Ureter (tissue), 1 donor: ENCODE measurements around the gene ISG15. TPM values are rescaled to one million over a fixed set of nuclear protein-coding genes. Genes with fewer than 3 reads are reported as not detected.
"Not testable (repeated sequence)": the region's sequence is repeated elsewhere in the genome, so short reads cannot be mapped to it uniquely, and the experiment has no call there.

Experiments used
- DNase-seq: peaks from one replicate; pipeline ENCODE4 v3.0.0-alpha.2; 2020; ENCODE audit warnings: low spot score
- total RNA-seq: library from RNA; stranded (reverse); gene quantifications from one replicate; pipeline ENCODE4 v1.2.4, GENCODE V29; 2023
- donor health status: DM: yes; HTN: yes; CAD: no.

Gene ISG15
- total RNA-seq, 1 donor from 2014 or later: 14.9 TPM

DNA sequence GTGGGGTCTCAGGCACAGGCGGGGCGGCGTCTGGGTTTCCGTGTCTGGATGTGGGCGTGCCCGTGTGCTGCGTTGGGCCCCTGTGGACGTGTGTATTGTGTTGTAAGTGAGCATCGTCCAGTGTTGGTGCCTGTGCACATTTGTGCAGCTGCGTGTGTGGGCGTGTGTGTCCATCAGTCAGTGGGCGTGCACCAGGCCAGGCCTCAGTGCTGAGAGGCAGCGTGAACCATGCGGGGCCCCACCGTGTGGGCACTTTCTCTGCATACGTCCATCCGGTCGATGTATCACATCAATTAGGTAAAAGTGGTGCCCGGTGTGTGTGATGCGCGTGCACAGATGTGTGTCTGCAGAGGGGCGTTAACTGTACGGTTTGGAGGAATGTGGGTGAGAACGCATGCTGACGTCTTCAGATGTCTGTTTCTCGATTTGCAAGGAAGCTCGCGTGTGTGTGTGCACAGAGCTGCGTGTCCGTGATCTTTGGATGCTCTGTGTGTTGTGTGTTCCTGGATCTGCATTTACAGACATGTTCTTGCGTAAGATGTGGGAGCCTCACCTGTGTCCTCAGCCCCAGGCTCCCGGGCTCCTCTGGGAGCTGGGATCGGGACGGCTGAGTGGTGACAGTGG lies 31.3 kb downstream of the ISG15 start:
- DNase-seq: no peak

DNA sequence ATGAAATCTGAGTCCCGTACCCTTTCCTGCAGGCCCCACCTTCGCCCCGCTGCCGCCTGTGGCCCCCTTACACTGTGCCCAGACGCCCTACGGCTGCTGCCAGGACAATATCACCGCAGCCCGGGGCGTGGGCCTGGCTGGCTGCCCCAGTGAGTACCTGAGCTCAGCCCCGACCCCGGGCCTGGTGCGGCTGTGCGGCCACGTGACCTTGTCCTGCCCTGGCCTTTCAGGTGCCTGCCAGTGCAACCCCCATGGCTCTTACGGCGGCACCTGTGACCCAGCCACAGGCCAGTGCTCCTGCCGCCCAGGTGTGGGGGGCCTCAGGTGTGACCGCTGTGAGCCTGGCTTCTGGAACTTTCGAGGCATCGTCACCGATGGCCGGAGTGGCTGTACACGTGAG lies 31.8 kb downstream of the ISG15 start:
- DNase-seq: no peak

DNA sequence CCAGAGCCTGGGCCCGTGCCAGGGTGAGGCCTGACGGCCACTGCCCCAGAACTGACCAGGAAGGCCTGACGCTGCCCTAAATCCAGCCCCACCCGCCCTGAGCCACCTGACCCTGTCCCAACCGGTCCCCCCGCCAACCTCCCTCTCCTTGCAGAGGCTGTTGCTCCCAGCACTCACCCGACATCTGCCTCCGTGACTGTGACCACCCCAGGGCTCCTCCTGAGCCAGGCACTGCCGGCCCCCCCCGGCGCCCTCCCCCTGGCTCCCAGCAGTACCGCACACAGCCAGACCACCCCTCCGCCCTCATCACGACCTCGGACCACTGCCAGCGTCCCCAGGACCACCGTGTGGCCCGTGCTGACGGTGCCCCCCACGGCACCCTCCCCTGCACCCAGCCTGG lies 32.9 kb downstream of the ISG15 start:
- DNase-seq: no peak

DNA sequence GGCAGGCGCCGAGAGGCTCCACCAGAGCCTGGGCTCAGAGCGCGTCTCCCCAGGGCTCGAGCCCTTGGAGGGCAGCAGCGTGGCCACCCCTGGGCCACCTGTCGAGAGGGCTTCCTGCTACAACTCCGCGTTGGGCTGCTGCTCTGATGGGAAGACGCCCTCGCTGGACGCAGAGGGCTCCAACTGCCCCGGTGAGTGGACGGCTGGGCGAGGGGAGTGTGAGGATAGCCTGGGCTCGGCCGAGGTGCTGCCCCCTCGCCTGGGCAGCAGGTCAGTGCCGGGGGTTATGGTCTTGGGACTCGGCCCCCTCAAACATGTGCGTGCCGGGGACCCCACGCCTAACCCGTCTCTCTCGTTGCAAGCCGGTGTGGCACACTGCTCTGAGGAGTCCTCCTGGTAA lies 33.5 kb downstream of the ISG15 start:
- no peak for DNase-seq

DNA sequence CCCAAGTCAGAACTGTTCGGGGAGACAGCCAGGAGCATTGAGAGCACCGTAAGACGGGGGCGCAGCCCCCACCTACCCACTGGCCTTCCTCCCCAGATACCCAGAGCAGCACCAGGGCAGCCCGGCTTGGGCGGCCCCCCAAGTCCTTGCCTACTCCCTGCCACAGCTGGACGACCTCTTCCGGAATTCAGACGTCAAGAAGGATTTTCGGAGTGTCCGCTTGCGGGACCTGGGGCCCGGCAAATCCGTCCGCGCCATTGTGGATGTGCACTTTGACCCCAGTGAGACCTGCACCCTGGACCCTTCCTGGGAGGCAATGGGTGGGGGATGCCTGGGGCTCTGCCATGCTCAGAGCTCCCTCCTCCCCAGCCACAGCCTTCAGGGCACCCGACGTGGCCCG lies 34.1 kb downstream of the ISG15 start:
- no peak for DNase-seq

DNA sequence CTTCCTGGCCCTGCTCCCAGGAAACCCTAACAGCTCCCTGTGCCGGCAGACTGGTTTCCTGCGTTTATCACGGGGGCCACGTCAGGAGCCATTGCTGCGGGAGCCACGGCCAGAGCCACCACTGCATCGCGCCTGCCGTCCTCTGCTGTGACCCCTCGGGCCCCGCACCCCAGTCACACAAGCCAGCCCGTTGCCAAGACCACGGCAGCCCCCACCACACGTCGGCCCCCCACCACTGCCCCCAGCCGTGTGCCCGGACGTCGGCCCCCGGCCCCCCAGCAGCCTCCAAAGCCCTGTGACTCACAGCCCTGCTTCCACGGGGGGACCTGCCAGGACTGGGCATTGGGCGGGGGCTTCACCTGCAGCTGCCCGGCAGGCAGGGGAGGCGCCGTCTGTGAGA lies 34.7 kb downstream of the ISG15 start:
- no peak for DNase-seq

DNA sequence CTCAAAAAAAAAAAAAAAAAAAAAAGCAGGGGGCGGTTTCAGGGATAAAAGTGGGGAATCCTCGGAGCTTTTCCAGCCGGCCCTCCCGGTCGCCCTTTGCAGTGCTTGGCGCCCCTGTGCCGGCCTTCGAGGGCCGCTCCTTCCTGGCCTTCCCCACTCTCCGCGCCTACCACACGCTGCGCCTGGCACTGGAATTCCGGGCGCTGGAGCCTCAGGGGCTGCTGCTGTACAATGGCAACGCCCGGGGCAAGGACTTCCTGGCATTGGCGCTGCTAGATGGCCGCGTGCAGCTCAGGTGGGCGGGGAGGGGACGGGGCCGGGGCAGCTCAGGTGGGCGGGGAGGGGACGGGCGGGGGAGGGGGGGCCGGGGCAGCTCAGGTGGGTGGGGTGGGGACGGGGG lies 35.5 kb downstream of the ISG15 start:
- no peak for DNase-seq

DNA sequence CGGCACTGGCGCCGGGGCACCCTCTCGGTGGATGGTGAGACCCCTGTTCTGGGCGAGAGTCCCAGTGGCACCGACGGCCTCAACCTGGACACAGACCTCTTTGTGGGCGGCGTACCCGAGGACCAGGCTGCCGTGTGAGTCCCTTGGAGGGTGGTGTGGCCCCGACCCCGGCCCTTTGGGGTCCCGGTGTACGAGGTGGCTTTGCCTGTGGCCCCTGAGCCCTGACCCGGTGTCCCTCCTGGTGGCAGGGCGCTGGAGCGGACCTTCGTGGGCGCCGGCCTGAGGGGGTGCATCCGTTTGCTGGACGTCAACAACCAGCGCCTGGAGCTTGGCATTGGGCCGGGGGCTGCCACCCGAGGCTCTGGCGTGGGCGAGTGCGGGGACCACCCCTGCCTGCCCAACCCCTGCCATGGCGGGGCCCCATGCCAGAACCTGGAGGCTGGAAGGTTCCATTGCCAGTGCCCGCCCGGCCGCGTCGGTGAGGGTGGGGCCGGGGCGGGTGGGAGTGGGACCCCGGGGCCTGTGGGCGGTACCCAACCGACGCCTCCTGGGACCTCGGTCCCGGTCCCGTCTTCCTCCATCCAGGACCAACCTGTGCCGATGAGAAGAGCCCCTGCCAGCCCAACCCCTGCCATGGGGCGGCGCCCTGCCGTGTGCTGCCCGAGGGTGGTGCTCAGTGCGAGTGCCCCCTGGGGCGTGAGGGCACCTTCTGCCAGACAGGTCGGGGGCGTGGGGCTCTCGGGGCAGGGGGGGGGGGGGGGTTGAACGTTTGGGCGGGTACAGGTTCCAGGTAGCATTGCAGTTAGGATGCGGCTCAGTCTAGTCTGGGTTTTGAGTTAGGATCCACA lies 36.2 kb downstream of the ISG15 start:
- DNase-seq: no peak

DNA sequence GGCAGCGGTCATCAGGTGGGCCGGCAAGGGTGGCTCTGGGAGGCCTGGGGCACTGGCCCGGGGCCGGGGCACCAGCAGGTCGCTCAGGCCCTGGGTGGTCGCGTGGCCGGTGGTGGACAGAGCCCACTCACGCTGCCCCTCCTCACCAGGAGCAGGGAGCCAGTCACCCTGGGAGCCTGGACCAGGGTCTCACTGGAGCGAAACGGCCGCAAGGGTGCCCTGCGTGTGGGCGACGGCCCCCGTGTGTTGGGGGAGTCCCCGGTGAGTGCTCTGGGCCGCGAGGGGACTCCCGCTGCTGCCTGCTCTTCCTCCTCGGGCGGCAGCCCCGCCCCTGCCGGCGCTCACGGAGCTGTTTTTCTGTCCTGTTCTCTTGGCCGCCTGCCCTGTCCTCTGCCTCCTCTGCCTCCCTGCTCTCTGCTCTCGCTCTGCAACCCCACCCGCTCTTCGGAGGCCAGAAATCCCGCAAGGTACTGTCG lies 37.3 kb downstream of the ISG15 start:
- DNase-seq: no peak

DNA sequence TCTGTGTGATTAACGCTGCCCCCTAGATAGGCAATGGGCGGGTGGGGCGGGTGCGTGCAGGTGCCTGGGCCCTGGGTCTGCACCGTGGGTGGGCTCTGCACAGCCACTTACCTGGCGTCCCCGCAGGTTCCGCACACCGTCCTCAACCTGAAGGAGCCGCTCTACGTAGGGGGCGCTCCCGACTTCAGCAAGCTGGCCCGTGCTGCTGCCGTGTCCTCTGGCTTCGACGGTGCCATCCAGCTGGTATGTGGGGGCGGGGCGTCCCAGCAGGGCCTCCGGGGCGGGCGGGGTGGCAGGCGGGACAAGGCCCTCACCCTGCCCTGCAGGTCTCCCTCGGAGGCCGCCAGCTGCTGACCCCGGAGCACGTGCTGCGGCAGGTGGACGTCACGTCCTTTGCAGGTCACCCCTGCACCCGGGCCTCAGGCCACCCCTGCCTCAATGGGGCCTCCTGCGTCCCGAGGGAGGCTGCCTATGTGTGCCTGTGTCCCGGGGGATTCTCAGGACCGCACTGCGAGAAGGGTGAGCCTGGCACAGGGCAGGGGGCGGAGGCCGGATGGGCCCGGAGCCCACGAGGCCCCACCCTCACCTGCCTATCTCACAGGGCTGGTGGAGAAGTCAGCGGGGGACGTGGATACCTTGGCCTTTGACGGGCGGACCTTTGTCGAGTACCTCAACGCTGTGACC lies 38.0 kb downstream of the ISG15 start:
- no peak for DNase-seq

DNA sequence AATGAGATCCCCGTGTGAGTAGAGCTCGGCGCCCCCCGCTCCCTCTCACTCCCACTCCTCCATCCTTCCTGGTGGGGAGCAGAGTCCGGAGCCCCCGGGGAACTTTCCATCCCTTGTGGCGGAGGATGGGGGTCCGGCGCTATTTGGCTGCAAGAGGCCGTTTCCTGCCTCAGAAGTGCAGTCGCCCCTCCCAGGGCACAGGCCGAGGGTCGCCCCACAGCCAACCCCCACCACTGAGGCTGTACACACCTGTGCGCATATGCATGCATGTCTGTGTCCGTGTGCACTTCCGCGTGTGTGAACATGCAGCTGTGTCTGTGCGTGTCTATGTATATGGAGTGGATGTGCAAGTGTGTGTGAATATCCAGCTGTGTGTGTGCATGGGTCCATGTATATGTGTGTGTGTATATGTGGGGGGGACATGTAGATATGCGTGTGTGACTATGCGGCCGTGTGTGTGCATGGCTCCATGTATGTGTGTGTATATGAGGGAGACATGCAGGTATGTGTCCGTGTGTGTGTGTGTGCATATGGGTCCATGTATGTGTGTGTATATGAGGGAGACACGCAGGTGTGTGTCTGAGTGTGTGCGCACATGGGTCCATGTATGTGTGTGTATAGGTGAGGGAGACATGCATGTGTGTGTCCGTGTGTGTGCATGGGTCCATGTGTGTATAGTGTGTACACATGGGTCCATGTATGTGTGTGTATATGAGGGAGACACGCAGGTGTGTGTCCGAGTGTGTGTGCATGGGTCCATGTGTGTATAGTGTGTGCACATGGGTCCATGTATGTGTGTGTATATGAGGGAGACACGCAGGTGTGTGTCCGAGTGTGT lies 38.9 kb downstream of the ISG15 start:
- no peak for DNase-seq

DNA sequence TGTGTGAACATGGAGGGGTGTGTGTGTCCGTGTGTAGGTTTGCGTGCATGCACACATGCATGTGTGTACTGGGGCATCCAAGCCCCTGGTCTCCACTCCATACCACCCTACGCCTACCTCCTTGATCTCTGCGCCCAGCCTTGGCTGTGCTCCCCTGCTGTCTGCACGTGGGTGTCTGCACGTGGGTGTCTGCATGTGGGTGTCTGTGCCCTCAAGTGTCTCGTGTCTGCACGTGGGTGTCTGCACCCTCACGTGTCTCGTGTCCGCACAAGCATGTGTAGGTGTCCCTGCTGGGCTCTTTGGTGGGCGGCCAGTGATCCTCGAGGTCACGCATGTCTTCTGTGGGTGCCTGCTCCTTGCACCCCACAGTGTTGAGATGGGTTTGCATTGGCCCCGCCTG lies 39.7 kb downstream of the ISG15 start:
- no peak for DNase-seq

DNA sequence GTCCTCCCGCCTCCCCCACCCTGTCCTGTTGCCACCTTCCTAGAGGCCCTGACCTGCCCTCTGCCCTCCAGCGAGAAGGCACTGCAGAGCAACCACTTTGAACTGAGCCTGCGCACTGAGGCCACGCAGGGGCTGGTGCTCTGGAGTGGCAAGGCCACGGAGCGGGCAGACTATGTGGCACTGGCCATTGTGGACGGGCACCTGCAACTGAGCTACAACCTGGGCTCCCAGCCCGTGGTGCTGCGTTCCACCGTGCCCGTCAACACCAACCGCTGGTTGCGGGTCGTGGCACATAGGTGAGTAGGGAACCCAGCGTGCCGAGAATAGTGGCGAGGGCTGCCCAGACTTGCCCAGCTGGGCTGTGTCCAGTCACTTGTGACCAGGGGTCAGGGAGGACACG lies 40.4 kb downstream of the ISG15 start:
- no peak for DNase-seq

DNA sequence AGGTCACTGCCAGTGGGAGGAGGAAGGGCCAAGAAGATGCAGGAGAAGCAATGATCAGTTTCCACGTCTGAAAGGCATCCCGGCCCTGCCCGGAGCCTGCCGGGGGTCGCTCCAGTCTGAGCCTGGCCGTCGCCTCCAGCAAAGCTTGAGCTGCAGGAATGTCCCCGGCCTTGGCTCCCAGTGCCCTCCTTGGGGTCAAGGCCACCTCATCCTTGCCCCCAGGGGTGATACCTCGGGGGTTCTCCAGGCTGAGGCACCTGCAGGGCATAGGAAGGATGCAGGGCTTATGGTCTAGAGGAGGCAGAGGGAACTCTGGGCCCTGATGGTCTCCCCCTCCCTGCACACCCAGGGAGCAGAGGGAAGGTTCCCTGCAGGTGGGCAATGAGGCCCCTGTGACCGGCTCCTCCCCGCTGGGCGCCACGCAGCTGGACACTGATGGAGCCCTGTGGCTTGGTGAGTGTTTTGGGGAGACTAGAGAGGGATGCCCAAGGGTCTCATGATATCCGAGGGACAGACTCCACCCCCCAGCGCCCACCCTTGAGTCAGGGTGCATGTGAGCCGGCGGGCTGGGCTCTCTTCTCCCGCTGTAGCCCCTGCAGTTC lies 40.9 kb downstream of the ISG15 start:
- DNase-seq: no peak

DNA sequence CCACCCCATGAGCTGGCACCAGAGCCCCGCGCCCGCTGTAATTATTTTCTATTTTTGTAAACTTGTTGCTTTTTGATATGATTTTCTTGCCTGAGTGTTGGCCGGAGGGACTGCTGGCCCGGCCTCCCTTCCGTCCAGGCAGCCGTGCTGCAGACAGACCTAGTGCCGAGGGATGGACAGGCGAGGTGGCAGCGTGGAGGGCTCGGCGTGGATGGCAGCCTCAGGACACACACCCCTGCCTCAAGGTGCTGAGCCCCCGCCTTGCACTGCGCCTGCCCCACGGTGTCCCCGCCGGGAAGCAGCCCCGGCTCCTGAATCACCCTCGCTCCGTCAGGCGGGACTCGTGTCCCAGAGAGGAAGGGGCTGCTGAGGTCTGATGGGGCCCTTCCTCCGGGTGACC lies 41.7 kb downstream of the ISG15 start:
- DNase-seq: no peak

DNA sequence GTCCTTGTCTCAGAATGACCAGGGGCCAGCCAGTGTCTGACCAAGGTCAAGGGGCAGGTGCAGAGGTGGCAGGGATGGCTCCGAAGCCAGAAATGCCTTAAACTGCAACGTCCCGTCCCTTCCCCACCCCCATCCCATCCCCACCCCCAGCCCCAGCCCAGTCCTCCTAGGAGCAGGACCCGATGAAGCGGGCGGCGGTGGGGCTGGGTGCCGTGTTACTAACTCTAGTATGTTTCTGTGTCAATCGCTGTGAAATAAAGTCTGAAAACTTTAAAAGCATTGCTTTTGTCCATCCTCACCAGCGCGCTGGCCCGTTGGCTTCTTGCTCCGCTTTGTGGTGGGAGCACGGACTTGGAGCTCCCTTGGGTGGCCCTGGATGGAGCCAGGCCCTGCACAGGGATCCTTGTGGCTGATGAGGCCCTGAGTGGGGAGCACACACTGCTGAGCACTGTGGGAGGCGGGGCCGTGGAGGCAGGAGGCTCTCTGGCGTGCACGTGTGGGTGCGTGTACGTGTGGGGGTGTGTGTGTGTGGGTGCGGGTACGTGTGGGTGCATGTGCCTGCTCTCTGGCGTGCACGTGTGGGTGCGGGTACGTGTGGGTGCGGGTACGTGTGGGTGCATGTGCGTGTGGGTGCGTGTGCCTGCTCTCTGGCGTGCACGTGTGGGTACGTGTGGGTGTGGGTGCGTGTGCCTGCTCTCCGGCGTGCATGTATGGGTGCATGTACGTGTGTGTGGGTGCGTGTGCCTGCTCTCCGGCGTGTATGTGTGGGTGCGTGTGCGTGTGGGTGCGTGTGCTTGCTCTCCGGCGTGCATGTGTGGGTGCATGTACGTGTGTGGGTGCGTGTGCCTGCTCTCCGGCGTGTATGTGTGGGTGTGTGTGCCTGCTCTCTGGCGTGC lies 42.8 kb downstream of the ISG15 start:
- no peak for DNase-seq

DNA sequence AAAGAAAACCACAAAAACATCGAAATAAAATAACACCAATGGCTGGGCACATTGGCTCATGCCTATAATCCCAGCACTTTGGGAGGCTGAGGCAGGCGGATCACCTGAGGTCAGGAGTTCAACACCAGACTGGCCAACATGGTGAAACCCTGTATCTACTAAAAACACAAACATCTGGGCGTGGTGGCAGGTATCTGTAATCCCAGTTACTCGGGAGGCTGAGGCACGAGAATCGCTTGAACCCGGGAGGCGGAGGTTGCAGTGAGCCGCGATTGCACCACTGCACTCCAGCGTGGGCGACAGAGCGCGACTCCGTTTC lies 44.4 kb downstream of the ISG15 start:
- not testable (repeated sequence) for DNase-seq

DNA sequence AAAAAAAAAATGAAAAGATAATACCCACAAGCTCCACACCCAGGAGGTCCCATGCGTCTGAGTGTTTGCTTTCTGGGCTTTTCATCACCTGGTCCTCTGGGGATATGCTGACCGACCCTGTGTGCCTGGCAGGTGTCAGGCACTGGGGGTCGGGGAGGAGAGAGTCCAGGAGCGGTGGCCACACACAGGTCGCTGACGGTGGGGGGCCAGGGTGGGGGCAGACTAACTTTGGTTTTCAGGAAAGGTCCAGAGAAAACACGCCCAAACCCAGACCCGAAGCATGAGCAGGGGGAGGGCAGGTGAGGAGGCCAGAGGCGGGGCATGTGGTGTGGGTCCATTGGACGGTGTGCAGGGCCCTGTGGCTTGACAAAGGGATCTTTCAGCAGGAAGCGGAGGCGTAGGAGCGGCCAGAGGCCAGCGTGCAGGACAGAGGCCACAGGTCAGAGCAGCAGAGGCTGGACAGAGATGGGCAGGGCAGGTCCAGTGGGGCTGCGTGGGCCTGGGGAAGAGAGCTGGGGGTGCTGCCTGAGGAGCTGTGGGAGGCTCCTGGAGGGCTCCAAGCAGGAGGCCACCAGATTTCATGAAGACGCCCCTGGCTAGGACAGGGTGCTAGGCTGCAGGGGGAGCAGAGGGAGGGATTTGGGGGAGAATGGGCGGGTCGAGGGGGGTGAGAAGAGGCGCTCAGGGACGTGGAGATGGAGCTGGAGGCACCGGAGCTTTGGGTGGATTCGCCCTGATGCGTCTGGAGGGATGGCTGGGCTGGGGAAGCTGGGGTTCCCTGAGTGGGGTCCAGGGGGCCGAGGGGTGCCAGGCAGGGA lies 45.0 kb downstream of the ISG15 start:
- DNase-seq: no peak

DNA sequence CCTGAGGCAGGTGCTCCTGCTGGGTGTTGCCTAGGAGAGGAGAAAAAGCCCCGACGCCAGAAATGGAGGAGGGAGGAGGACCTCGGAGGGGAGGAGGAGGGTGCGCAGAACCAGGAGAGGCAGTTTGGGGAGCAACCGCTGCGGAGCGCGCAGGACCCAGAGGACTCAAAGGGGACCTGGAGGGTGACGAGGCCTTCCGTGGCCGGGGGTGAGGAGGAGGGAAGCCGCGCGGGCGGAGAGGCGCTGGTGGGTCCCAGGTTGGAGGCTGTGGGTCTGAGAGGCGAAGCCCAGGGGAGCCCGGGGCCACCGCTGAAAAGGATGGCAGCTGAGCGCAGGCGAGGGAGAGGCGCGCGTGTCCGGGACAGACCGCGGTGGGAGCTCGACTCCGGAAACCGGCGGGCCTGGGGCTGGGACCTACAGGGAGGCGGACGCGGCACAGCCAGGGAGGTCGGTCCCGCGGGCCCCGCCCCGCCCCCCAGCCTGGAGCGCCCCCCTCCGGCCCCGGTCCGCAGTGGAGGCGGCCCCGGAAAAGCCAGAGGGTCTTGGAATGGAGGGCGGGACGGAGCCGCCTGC lies 45.7 kb downstream of the ISG15 start:
- no peak for DNase-seq
